ENCODE results near the gene REC114. TPM values are rescaled to one million over a fixed set of nuclear protein-coding genes. Genes with fewer than 3 reads are reported as not detected.
A peak's percentile ranks its signal among the peaks of the same experiment; 100 is the strongest.

REC114 gene
- total and polyA plus RNA-seq, 2 experiments from 2014 or later: 2.3 to 2.8 TPM

GRCh38 chr15:73460662-73461061 is 17.7 kb downstream of the REC114 start:
- no peak for TF ChIP-seq CTCF (IDR thresholded peaks at IDR 0.05; ENCODE audit: low read depth, low read length)
- Histone ChIP-seq H3K27me3 (no peaks in the 10 kb centered on the region), H3K4me1 (ENCODE audit: low read depth) (peaks cover 25% of the 10 kb centered on the region), H3K9me3 (ENCODE audit: low read depth) (no peaks in the 10 kb centered on the region), H3K27ac (peak overlapping the region; percentile 76), H3K36me3 (no peaks in the 10 kb centered on the region), H3K4me3 (no peak overlapping the region)
- DNase-seq (ENCODE audit: low read depth in 1 of 2, low spot score in 1 of 2): no peak

DNA sequence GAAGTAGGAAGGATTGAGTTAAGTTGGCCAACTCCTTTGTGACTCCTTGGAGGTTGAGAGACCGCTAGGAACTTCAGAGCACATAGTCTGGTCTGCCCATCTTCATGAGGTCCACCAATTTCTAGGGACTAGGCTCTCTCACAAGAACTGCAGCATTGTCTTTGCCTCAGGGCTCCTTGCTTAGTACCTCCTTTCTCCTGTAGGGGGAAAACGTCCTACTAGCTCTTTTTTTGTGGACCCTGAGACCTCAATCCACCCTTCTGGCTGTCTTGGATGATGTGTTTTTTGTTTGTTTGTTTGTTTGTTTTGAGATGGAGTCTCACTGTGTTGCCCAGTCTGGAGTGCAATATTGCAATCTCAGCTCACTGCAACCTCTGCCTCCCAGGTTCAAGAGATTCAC is 21.6 kb downstream of the REC114 start:
- H3K4me1 ChIP-seq (ENCODE audit: low read depth): peaks cover 37% of the 10 kb centered on the region
- no peaks in the 10 kb centered on the region for H3K36me3 ChIP-seq
- no peak overlapping the region for H3K27ac ChIP-seq
- H3K9me3 ChIP-seq (ENCODE audit: low read depth): no peaks in the 10 kb centered on the region
- DNase-seq (ENCODE audit: low read depth in 1 of 2, low spot score in 1 of 2): no peak
- no peaks in the 10 kb centered on the region for H3K27me3 ChIP-seq
- TF ChIP-seq CTCF (IDR thresholded peaks at IDR 0.05; ENCODE audit: low read depth, low read length): peak; percentile 21
- no peak overlapping the region for H3K4me3 ChIP-seq

- TF ChIP-seq CTCF (IDR thresholded peaks at IDR 0.05; ENCODE audit: low read depth, low read length): no peak
- DNase-seq (ENCODE audit: low read depth in 1 of 2, low spot score in 1 of 2): no peak
- H3K27ac ChIP-seq: no peak overlapping the region
- H3K36me3 ChIP-seq: no peaks in the 10 kb centered on the region
- no peaks in the 10 kb centered on the region for H3K9me3 ChIP-seq (ENCODE audit: low read depth)
- peaks cover 25% of the 10 kb centered on the region for H3K4me1 ChIP-seq (ENCODE audit: low read depth)
- H3K4me3 ChIP-seq: no peak overlapping the region
- no peaks in the 10 kb centered on the region for H3K27me3 ChIP-seq
Observed at GRCh38 chr15:73467758-73468157, 24.8 kb downstream of the REC114 start.

- H3K4me3 ChIP-seq: no peak overlapping the region
- DNase-seq (ENCODE audit: low read depth in 1 of 2, low spot score in 1 of 2): no peak
- no peaks in the 10 kb centered on the region for H3K9me3 ChIP-seq (ENCODE audit: low read depth)
- no peaks in the 10 kb centered on the region for H3K27me3 ChIP-seq
- H3K36me3 ChIP-seq: no peaks in the 10 kb centered on the region
- TF ChIP-seq CTCF (IDR thresholded peaks at IDR 0.05; ENCODE audit: low read depth, low read length): no peak
- H3K27ac ChIP-seq: no peak overlapping the region
- peaks cover 16% of the 10 kb centered on the region for H3K4me1 ChIP-seq (ENCODE audit: low read depth)
Observed at GRCh38 chr15:73474785-73475184, 31.8 kb downstream of the REC114 start.

DNA sequence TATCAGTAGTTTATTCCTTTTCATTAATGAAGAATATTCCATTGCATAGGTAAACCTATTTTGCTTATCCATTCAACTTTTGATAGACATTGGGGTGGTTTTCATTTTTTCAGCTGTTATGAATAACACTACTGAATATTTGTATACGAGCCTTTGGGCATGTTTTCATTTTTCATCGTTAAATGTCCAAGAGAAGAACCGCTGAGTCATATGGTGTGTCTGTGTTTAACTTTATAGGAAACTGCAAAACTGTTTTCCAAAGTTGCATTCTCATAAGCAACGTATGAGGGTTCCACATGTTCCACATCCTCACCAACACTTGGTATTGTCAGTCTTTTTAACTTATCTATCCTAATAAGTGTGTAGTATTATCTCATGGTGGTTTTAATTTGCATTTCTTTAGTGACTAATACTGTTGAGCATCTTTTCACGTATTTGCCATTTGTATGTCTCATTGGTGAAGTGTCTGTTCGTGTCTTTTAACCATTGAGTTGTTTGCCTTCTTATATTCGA is 33.8 kb downstream of the REC114 start:
- Histone ChIP-seq H3K9me3 (ENCODE audit: low read depth) (no peaks in the 10 kb centered on the region), H3K4me3 (no peak overlapping the region), H3K27me3 (no peaks in the 10 kb centered on the region), H3K36me3 (no peaks in the 10 kb centered on the region), H3K27ac (no peak overlapping the region), H3K4me1 (ENCODE audit: low read depth) (peaks cover 8% of the 10 kb centered on the region)
- DNase-seq (ENCODE audit: low read depth in 1 of 2, low spot score in 1 of 2): no peak
- TF ChIP-seq CTCF (IDR thresholded peaks at IDR 0.05; ENCODE audit: low read depth, low read length): no peak

DNA sequence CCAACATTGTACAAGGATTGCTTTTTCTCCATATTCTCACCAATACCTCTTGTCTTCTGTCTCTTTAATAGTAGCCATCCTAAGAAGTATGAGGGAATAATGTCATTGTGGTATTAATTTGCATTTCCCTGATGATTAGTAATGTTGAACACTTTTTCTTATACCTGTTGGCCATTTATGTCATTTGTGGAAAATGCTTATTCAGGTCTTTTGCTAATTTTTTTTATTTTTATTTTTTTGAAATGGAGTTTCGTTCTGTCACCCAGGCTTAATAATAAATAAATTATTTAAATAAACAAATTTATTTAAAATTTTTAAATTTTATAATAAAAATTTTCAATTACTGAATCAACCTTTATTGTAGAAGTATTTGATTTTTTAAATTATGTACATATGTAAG is 37.1 kb downstream of the REC114 start:
- Histone ChIP-seq H3K27me3 (no peaks in the 10 kb centered on the region), H3K9me3 (ENCODE audit: low read depth) (no peaks in the 10 kb centered on the region), H3K36me3 (no peaks in the 10 kb centered on the region), H3K27ac (no peak overlapping the region), H3K4me3 (no peak overlapping the region), H3K4me1 (ENCODE audit: low read depth) (peaks cover 14% of the 10 kb centered on the region)
- TF ChIP-seq CTCF (IDR thresholded peaks at IDR 0.05; ENCODE audit: low read depth, low read length): no peak
- DNase-seq (ENCODE audit: low read depth in 1 of 2, low spot score in 1 of 2): no peak

Measured in cardiac muscle cell (in vitro differentiated cells and primary cell).